IPS-20b (cell line): ENCODE data around the gene CDC42EP5.
A peak's percentile ranks its signal among the peaks of the same experiment; 100 is the strongest.

Experiments
- H3K27ac ChIP-seq: one replicate; pipeline ENCODE4 v1.5.1; 2013; ENCODE audit warnings: low read length
- H3K27me3 ChIP-seq: 2 replicates; pipeline ENCODE4 v1.6.1; 2013; ENCODE audit warnings: mild to moderate bottlenecking, low read length, inconsistent platforms; ENCODE audit not compliant: insufficient read depth
- H3K36me3 ChIP-seq: 2 replicates; pipeline ENCODE4 v1.6.1; 2013; ENCODE audit warnings: low read depth, mild to moderate bottlenecking, inconsistent platforms, low read length, moderate library complexity; ENCODE audit not compliant: insufficient read depth
- H3K4me1 ChIP-seq: 2 replicates; pipeline ENCODE4 v1.6.1; 2013; ENCODE audit warnings: mild to moderate bottlenecking, control low read depth, inconsistent platforms, low read length, moderate library complexity; ENCODE audit not compliant: insufficient read depth
- H3K4me3 ChIP-seq: 2 replicates; pipeline ENCODE4 v1.5.1; 2013; ENCODE audit warnings: mild to moderate bottlenecking, low read length, inconsistent platforms
- H3K9ac ChIP-seq: 2 replicates; pipeline ENCODE4 v1.6.1; 2013; ENCODE audit warnings: low read depth, mild to moderate bottlenecking, inconsistent platforms, low read length, moderate library complexity
- H3K9me3 ChIP-seq: 2 replicates; pipeline ENCODE4 v1.6.1; 2013; ENCODE audit warnings: mild to moderate bottlenecking, low read depth, low read length, inconsistent platforms; ENCODE audit not compliant: insufficient read depth

The CDC42EP5 gene

DNA sequence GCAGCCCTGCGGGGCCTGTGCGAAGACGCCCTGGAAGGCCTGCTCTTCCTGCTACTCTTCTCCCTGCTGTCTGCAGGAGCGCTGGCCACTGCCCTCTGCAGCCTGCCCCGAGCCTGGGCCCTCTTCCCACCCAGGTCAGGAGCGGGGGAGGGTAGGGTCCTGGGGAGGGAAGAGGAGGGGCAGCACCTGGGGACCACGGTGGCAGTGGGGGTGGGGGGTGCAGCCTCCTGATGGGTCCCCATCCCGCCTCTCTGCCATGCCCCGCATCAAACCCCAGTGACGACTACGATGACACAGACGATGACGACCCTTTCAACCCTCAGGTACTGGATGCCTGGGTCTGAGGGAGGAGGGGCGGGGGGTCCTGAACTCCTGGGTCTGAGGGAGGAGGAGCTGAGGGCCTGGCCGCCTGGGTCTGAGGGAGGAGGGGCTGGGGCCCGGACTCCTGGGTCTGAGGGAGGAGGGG, 37.5 kb downstream of the CDC42EP5 start:
- Histone ChIP-seq H3K4me1 (peaks cover 15% of the 10 kb centered on the region; the same call in 1 of the 2 replicates), H3K9me3 (no peaks in the 10 kb centered on the region), H3K27ac (no peak overlapping the region), H3K4me3 (peak overlapping the region; percentile 30; the same call in 1 of the 2 replicates), H3K27me3 (peaks cover 6% of the 10 kb centered on the region; the same call in 1 of the 2 replicates), H3K9ac (no peak overlapping the region), H3K36me3 (peaks cover 3% of the 10 kb centered on the region; the same call in 1 of the 2 replicates)

DNA sequence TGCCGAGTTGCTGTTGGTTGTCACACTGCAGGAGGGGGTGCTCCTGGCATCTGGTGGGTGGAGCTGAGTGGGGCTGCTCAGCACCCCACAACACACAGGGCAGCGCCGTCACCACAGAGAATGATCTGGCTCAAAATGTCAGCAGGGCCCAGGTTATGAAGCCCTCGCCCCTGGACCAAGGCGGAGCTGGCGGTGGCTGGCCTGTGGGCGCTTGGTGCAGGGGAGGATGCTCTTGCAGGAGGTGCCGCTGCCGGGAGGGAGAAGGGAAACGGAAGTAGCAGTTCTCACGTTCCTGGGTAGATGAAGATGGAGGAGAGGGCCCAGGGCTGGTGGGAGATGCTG, 38.3 kb downstream of the CDC42EP5 start:
- peaks cover 15% of the 10 kb centered on the region; the same call in 1 of the 2 replicates for H3K4me1 ChIP-seq

DNA sequence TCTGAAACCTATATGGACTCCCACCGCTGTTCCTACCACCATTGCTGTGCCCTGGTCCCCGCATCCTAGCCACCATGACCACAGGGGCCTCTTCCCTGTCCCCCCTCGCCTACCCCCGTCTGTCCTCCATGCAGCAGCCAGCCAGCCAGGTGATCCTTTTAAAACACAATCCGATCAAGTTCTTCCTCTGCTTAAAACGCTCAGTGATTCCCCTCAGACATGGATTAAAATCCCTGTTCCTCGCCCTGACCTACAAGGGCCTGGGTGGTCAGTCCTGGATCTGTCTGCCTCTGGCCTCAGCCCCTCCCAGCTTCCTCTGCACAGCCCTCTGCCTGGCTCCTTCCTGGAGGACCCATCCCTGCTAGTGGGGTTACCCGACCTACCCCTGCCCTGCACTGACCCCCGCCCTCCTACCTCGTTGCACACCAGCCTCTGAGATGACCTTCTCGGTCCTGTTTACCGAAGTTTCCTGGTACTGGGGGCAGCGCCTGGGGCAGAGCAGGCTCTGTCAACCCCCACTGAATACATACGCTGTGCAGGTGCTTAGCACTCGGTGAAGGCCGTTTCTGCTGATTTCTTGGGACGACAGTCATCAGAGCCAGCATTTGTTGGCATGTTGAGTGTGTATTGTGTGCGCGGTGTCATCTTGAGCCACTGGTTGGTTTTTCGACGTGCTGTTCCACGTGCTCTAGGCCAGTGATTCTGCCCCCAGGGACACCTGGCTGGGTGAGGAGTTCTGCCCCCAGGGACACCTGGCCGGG, 38.8 kb downstream of the CDC42EP5 start:
- peaks cover 6% of the 10 kb centered on the region for H3K27me3 ChIP-seq
- no peak overlapping the region for H3K27ac ChIP-seq
- peaks cover 15% of the 10 kb centered on the region; the same call in 1 of the 2 replicates for H3K4me1 ChIP-seq
- no peak overlapping the region for H3K4me3 ChIP-seq
- H3K9ac ChIP-seq: no peak overlapping the region
- H3K36me3 ChIP-seq: peaks cover 3% of the 10 kb centered on the region; the same call in 1 of the 2 replicates
- H3K9me3 ChIP-seq: no peaks in the 10 kb centered on the region

More for the DNA sequence above, 38.3 kb downstream of the CDC42EP5 start:
- no peak overlapping the region for H3K4me3 ChIP-seq
- H3K9ac ChIP-seq: no peak overlapping the region
- peaks cover 6% of the 10 kb centered on the region for H3K27me3 ChIP-seq
- peaks cover 3% of the 10 kb centered on the region; the same call in 1 of the 2 replicates for H3K36me3 ChIP-seq
- no peaks in the 10 kb centered on the region for H3K9me3 ChIP-seq
- H3K27ac ChIP-seq: no peak overlapping the region

DNA sequence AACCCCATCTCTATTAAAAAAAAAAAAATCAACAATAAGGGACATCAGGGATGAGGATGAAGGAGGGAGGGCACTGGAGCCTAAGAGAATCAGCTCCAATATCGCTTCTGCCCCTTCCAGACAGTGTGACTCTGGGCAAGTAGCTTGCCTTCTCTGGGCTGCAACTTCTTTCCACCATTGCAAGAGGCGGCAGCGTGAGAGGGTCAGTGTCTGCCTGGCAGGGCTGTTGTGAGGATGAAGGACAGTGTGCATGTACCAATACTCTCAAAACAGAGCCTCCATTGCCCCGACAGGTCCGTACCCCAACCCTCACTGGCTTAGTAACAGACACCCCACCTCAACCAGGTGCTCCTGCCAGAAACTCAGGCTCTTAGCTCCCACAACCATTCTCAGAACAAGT, 39.4 kb downstream of the CDC42EP5 start:
- Histone ChIP-seq H3K27ac (no peak overlapping the region), H3K27me3 (peaks cover 10% of the 10 kb centered on the region), H3K4me3 (no peak overlapping the region), H3K36me3 (peaks cover 3% of the 10 kb centered on the region; the same call in 1 of the 2 replicates), H3K9ac (no peak overlapping the region), H3K9me3 (no peaks in the 10 kb centered on the region), H3K4me1 (peaks cover 15% of the 10 kb centered on the region; the same call in 1 of the 2 replicates)

DNA sequence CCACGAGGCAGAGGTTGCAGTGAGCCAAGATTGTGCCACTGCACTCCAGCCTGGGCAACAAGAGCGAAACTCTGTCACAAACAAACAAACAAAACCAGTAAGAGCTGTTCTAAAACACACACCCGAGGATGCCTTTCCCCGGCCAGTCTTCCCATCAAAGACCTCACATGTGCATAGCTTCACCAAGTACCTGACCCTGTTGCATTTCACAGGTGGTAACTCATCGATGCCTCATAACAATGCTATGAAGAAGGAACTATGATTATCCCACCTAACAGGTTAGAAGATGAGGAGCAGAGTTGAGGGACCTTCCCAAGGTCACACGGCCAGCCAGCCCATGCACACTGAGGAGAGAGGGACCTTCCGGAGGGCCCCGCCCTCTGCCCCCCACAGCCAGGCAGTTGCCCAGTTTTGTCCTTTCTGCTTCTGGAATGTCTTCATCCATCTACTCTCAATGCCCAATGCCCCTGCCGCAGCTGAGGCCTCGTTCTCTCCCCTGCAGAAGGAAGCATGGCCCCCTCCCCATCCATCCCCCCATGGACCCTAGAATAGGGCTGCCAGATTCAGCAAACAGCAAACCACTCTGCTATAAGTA, 40.9 kb downstream of the CDC42EP5 start:
- no peak overlapping the region for H3K9ac ChIP-seq
- H3K27ac ChIP-seq: no peak overlapping the region
- peaks cover 16% of the 10 kb centered on the region for H3K27me3 ChIP-seq
- no peaks in the 10 kb centered on the region for H3K9me3 ChIP-seq
- H3K36me3 ChIP-seq: peaks cover 3% of the 10 kb centered on the region; the same call in 1 of the 2 replicates
- no peak overlapping the region for H3K4me3 ChIP-seq
- H3K4me1 ChIP-seq: peaks cover 15% of the 10 kb centered on the region; the same call in 1 of the 2 replicates

DNA sequence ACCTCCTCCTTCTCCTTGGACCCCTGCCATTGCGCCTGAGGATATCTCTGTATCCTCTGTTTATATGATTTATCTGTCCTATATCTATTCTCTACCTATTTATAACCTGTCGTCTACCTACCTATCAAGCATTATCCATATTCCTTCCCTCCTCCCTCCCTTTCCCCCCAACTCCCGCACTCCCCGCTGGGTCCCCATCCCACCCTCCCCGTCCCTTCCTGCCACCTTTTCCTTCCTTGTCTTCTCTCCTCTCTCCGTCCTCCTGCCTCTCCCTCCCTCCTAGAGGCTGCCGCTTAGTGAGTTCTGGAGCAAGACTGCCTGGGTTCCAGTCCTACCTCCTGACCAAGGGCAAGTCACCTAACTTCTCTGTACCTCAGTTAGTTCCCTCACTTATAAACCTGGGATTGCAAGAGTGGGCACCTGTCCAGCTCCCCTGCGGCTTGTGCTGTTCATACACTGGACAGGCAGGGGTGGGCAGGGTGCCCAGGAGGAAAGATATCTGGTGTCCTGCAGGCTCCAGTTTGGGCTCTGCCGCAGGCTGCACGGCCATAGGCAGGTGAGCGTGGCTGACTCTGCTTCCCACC, 41.7 kb downstream of the CDC42EP5 start:
- Histone ChIP-seq H3K9me3 (no peaks in the 10 kb centered on the region), H3K9ac (no peak overlapping the region), H3K36me3 (peaks cover 3% of the 10 kb centered on the region; the same call in 1 of the 2 replicates), H3K4me3 (no peak overlapping the region), H3K27me3 (peaks cover 17% of the 10 kb centered on the region), H3K27ac (no peak overlapping the region), H3K4me1 (peaks cover 10% of the 10 kb centered on the region; the same call in 1 of the 2 replicates)

DNA sequence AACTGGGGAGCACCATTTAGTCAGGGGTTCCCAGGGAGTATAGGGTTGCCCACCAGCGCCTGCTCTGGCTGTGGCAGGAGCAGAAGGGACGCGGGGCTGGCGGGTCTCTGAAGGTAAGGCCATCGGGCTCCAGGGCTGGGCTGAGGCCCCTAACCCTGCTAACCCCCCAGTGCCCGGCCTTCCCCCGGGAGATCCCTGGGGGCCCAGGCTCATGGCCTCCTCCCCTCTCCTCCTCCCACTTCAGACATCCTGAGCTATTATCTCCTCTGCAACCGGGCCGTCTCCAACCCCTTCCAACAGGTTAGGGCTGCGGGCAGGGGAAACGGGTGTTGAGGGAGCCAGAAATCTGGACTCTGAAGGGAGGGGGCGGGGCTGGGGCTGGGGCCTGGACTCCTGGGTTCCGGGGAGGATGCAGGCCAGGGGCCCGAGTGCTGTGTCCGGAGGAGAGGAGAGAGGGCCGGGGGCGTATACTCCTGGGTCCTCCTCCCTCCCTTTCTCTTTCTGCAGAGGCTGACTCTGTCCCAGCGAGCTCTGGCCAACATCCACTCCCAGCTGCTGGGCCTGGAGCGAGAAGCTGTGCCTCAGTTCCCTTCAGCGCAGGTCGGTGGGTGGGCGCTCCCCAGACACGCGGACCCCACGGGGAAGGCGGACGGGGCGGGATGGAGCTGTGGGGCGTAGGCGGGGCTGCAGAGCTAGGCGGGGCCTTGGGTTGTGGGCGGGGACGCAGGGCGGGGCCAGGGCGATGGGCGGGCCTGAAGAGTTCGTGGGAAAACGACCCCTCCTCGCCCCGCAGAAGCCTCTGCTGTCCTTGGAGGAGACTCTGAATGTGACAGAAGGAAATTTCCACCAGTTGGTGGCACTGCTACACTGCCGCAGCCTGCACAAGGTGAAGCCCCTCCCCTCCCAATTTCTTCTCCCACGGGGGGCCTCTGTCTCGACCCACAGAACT, 42.5 kb downstream of the CDC42EP5 start:
- H3K36me3 ChIP-seq: peaks cover 3% of the 10 kb centered on the region; the same call in 1 of the 2 replicates
- H3K4me1 ChIP-seq: peaks cover 6% of the 10 kb centered on the region; the same call in 1 of the 2 replicates
- peak overlapping the region; percentile 64; the same call in 1 of the 2 replicates for H3K4me3 ChIP-seq
- H3K27ac ChIP-seq: no peak overlapping the region
- H3K27me3 ChIP-seq: peaks cover 24% of the 10 kb centered on the region
- no peak overlapping the region for H3K9ac ChIP-seq
- H3K9me3 ChIP-seq: no peaks in the 10 kb centered on the region

DNA sequence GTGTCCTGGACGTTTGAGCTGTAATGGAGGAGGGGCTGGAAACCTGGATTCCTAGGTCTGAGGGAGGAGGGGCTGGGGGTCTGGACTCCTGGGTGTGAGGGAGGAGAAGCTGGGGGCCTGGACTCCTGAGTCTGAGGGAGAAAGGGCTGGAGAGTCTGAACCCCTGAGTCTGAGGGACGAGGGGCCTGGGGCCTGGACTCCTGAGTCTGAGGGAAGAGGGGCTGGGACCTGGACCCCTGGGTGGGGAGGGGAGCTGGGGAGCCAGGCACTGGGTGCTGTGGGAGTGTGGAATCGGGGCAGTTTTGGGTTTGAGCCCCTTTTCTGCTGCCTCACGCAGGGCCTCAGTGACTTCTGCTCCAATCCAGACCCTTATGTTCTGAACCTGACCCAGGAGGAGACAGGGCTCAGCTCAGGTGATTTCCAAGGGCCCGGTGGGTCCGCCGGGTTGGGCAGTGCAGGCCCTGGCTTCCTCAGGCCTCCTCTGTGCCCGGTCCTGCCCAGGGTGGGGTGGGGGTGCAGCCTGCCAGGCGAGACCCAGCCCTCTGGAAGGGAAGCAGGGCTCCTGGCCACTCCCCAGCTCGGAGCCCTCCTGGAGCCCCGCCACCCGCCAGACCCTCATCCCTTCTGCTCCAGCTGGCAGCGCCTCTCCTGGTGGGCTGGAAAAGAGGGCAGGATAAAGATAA, 43.4 kb downstream of the CDC42EP5 start:
- no peak overlapping the region for H3K4me3 ChIP-seq
- no peak overlapping the region for H3K9ac ChIP-seq

DNA sequence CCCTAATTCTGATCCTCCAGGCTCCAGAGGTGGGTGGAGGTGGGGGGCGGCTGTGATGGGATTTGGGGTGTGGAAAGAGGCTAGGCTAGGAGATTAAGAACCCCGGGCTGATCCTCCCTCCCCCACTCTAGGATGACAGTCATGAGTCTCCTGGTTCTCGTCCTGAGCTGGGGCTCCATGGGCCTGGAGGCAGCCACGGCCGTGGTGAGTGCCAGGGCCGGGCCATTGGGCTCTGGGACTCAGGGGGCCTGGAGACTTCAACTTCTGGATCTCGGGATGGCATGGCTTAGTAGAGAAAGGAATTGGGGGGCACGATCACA, 44.0 kb downstream of the CDC42EP5 start:
- Histone ChIP-seq H3K27me3 (peaks cover 22% of the 10 kb centered on the region), H3K36me3 (peaks cover 3% of the 10 kb centered on the region; the same call in 1 of the 2 replicates), H3K4me3 (no peak overlapping the region), H3K27ac (no peak overlapping the region), H3K4me1 (no peaks in the 10 kb centered on the region), H3K9ac (no peak overlapping the region), H3K9me3 (no peaks in the 10 kb centered on the region)

More for the DNA sequence above, 43.4 kb downstream of the CDC42EP5 start:
- no peaks in the 10 kb centered on the region for H3K9me3 ChIP-seq
- H3K36me3 ChIP-seq: peaks cover 3% of the 10 kb centered on the region; the same call in 1 of the 2 replicates
- no peaks in the 10 kb centered on the region for H3K4me1 ChIP-seq
- H3K27ac ChIP-seq: no peak overlapping the region
- peaks cover 28% of the 10 kb centered on the region for H3K27me3 ChIP-seq

DNA sequence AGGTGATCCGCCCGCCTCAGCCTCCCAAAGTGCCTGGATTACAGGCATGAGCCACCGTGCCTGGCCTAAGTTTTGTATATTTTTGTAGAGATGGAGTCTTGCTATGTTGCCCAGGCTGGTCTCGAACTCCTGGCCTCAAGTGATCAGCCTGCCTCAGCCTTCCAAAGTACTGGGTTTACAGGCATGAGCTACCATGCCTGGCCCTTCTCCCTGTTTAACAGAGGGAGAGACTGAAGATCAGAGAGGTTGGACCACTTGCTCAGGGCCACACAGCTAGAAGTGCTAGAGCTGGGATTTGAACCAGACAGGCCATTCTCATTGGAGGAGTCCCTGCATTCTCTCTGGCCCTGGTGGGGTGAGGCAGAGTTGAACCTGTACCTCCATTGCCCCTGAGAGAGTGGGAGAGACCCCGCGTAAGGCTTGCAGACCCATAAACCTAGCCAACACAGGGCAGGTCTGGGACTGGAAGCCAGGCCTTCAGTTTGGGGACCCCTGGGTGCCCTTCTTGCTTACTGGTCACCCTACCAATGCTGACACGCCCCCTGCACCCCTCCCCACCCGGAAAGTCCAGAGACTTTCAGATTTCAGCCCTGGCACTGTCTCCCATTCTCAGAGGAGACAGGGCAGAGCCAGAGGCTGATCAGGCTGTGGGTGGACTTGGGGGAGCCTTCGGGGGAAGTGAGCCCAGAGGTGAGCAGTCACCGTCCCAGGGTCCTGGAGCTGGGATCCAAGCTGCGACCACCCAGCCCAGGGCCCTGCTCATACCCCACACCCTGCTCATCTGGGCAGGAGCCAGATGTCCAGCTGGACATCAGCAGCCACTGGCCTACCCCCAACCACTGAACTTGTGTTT, 44.5 kb downstream of the CDC42EP5 start:
- Histone ChIP-seq H3K36me3 (peaks cover 5% of the 10 kb centered on the region; the same call in 1 of the 2 replicates), H3K27me3 (peaks cover 22% of the 10 kb centered on the region), H3K9me3 (no peaks in the 10 kb centered on the region), H3K4me1 (no peaks in the 10 kb centered on the region), H3K9ac (no peak overlapping the region), H3K27ac (no peak overlapping the region), H3K4me3 (no peak overlapping the region)
